NCI-H460 (cell line): Measurements from ENCODE around the gene RASL10B. TPM values are rescaled to one million over a fixed set of nuclear protein-coding genes. Genes with fewer than 3 reads are reported as not detected.
A peak's percentile ranks its signal among the peaks of the same experiment; 100 is the strongest.
"Not testable (repeated sequence)": the region's sequence is repeated elsewhere in the genome, so short reads cannot be mapped to it uniquely, and the experiment has no call there.

ENCODE experiments used
- DNase-seq: peaks from one replicate; pipeline ENCODE4 v3.0.0-alpha.2; 2016; ENCODE audit warnings: low read depth; ENCODE audit errors: extremely low read depth
- total RNA-seq: library from RNA; depleted of rRNA; stranded (reverse); fragments of >200 nt; shearing (Covaris generic); gene quantifications from 2 replicates; pipeline ENCODE4 v1.2.3, GENCODE V29; 2014

RASL10B gene
- total RNA-seq, 1 experiment from 2014 or later: 2.3 TPM

GRCh38 chr17:35740997-35741931, 9.8 kb downstream of the RASL10B start:
- no peak for DNase-seq

- DNase-seq: no peak
These were observed 11.1 kb downstream of the RASL10B start for GRCh38 chr17:35742496-35742895.

- no peak for DNase-seq
These were observed 11.5 kb downstream of the RASL10B start for GRCh38 chr17:35742896-35743477.

GRCh38 chr17:35743626-35744328, 12.3 kb downstream of the RASL10B start:
- peak; percentile 30 for DNase-seq

- DNase-seq: no peak
These were observed 13.4 kb downstream of the RASL10B start for GRCh38 chr17:35744830-35745229.

- no peak for DNase-seq
These were observed 13.8 kb downstream of the RASL10B start for GRCh38 chr17:35745246-35745645.

GRCh38 chr17:35745749-35746320, 14.4 kb downstream of the RASL10B start:
- DNase-seq: no peak

GRCh38 chr17:35747540-35748017, 16.1 kb downstream of the RASL10B start:
- peak; percentile 75 for DNase-seq

- DNase-seq: no peak
These were observed 17.0 kb downstream of the RASL10B start for GRCh38 chr17:35748341-35748841.

GRCh38 chr17:35748979-35749378, 17.5 kb downstream of the RASL10B start:
- no peak for DNase-seq

GRCh38 chr17:35749560-35750412, 18.3 kb downstream of the RASL10B start:
- DNase-seq: no peak

- no peak for DNase-seq
These were observed 19.3 kb downstream of the RASL10B start for GRCh38 chr17:35750526-35751395.

GRCh38 chr17:35751541-35751940, 20.1 kb downstream of the RASL10B start:
- not testable (repeated sequence) for DNase-seq

- no peak for DNase-seq
These were observed 21.0 kb downstream of the RASL10B start for GRCh38 chr17:35752471-35752870.

- DNase-seq: no peak
These were observed 21.7 kb downstream of the RASL10B start, which contains the start of gene GAS2L2 for GRCh38 chr17:35752945-35753764. Gene GAS2L2, minus strand, starts transcription at chr17:35753239. Its CDS starts 389 bp downstream, at chr17:35752850.

GRCh38 chr17:35757243-35757642, 25.8 kb downstream of the RASL10B start:
- DNase-seq: no peak

GRCh38 chr17:35760587-35760986, 29.1 kb downstream of the RASL10B start, which contains the start of gene C17orf50:
Gene C17orf50, plus strand, starts transcription at chr17:35760887. Its CDS starts 55 bp downstream, at chr17:35760942.
- no peak for DNase-seq

GRCh38 chr17:35761601-35762000, 30.2 kb downstream of the RASL10B start:
- DNase-seq: no peak
